ENCODE results near the gene AGAP3.

Gene AGAP3

DNA sequence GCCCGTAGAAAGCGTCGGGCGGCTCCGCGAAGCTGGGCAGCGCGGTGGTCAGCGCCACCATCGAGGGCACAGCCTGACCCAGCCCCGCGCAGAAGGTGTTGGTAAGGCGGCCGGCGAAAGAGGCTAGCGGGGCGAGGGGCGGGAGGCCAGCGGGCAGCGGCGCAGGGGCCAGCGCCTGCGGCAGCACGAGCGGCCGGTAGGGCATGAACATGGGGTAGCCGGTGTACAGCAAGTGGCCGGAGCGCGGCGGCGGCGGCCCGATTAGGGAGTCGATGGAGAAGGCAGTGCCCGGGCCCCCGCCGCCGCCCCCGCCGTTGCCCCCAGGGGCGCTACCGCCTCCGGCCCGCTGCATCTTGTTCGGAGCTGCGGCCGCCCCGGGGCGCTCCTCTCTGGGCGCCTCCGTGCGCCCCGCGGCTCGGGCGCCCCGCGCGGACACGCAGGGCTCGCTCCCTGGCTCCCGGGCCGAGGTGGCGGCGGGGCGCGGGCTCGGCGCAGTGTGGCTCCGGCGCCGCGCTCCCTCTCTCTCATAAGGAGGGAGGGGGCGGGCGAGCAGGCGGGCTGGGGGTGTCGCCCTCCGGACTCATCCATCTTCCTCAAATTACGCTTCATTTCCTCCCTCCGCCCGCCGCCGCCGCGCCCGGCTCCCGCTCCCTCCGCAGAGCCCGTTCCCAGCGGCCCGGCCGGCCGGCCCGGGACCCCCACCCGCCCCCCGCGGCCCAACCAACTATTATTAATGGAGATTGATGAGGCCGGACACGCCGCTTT is 81.1 kb downstream of the AGAP3 start, which contains the start of gene GBX1:
Gene GBX1, minus strand, starts transcription at position 498 of the 765 bp plus-strand sequence. Its CDS starts 146 bp downstream, at position 352.
- Histone ChIP-seq H4K20me1 (peaks cover 0 to 29% (median 18%) of the 10 kb centered on the region in 11 experiments; a peak in 11 of 22 replicates), H3K9ac (no peak within 1 kb of the TSS), H3K27ac (no peak within 1 kb of the TSS), H3K4me3 (peak within 1 kb of the TSS; percentile 38 to 61 (median 46); a peak in 19 of 20 replicates), H3K9me3 (replicated peaks in 1 of 11) (peaks cover 0 to 4% (median 0%) of the 10 kb centered on the region in 11 experiments; a peak in 2 of 22 replicates), H3K4me1 (peaks cover 5 to 17% (median 12%) of the 10 kb centered on the region in 10 experiments; a peak in 15 of 20 replicates), H3K36me3 (no peaks in the 10 kb centered on the region), H3K27me3 (peaks cover 79 to 98% (median 95%) of the 10 kb centered on the region in 11 experiments), H3K4me2 (peak within 1 kb of the TSS; percentile 52 to 83 (median 65))
- no peak for TF ChIP-seq Cebpa-rat (IDR thresholded peaks at IDR 0.05)

GRCh38 chr7:151168003-151168786 is 81.9 kb downstream of the AGAP3 start:
- H3K4me1 ChIP-seq, result peaks cover 5 to 17% (median 12%) of the 10 kb centered on the region in 10 experiments; a peak in 15 of 20 replicates
- peak overlapping the region; percentile 52 to 83 (median 65) for H3K4me2 ChIP-seq
- no peak overlapping the region for H3K27ac ChIP-seq
- H3K36me3 ChIP-seq, result no peaks in the 10 kb centered on the region
- H3K4me3 ChIP-seq, result peak overlapping the region; percentile 38 to 61 (median 46); a peak in 18 of 20 replicates
- peaks cover 0 to 8% (median 4%) of the 10 kb centered on the region in 11 experiments; a peak in 13 of 22 replicates for H3K9me3 ChIP-seq (replicated peaks in 1 of 11)
- peaks cover 79 to 93% (median 92%) of the 10 kb centered on the region in 11 experiments for H3K27me3 ChIP-seq
- peaks cover 0 to 29% (median 18%) of the 10 kb centered on the region in 11 experiments; a peak in 11 of 22 replicates for H4K20me1 ChIP-seq
- no peak for TF ChIP-seq Cebpa-rat (IDR thresholded peaks at IDR 0.05)
- H3K9ac ChIP-seq, result no peak overlapping the region

DNA sequence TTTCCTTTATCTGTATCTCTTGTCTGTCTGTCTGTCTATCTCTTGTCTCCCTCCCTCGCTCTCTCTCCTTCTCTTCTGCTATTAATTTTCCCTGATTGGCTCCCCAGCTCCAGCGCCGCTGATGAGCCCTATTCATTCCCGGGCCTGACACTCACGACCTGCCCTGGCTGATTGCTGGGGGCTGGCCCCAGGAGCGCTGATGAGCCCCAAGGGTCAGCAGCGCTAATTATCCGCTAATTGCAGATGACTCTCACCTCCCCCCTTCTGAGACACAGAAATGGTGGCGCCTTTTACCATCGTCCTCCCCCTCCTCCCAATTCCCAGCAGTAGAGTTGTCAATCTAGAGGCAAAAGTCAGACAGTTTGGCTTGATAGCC is 82.5 kb downstream of the AGAP3 start:
- no peak overlapping the region for H3K4me3 ChIP-seq
- peaks cover 0 to 29% (median 18%) of the 10 kb centered on the region in 11 experiments; a peak in 11 of 22 replicates for H4K20me1 ChIP-seq
- no peak overlapping the region for H3K27ac ChIP-seq
- H3K4me1 ChIP-seq, result peaks cover 5 to 17% (median 12%) of the 10 kb centered on the region in 10 experiments; a peak in 15 of 20 replicates
- no peak for TF ChIP-seq Cebpa-rat (IDR thresholded peaks at IDR 0.05)
- peaks cover 76 to 90% (median 87%) of the 10 kb centered on the region in 11 experiments for H3K27me3 ChIP-seq
- H3K9ac ChIP-seq, result no peak overlapping the region
- H3K9me3 ChIP-seq (replicated peaks in 1 of 11), result peaks cover 0 to 14% (median 10%) of the 10 kb centered on the region in 11 experiments; a peak in 18 of 22 replicates
- no peak overlapping the region for H3K4me2 ChIP-seq
- H3K36me3 ChIP-seq, result no peaks in the 10 kb centered on the region

DNA sequence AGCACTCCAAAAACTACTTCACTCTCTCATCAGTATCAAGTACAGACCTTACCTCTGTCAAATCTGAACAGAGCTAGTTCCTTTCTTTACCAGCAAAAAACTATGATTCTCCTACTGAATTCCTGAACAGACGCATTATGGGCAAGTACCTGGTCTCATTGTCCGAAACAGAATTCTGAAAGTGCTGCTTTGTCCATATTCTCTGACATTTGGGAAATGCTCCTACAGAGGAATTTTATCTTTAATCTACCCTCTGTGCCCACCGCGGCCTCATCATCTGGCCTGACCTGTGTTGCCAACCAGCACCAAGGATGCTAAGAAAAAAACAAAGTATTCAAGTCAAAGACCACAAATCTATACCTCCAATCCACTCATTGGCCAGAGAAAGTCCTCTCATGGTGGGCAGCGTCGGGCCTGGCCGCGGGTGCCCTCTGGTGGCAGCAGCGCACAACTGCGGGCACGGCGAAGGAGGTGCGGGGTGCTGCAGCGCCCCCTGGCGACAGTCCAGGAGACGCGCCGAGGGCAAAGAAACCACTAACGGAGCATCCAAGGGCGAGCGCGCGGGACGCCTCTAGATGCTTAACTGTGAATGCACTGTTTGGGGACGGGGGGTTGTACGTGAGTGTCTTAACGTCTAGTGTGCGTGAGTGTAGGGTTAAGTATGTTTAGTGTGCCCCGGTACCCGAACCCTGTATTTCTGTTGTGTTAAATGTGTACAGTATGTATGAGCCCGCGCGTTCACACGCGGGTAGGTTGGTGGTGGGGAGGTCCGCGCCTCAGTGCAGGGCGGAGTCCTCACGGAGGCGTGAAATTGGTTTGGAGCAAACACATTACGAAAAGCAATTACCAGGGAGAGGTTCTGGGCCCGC is 86.2 kb downstream of the AGAP3 start:
- Histone ChIP-seq H3K4me2 (no peak overlapping the region), H3K36me3 (no peaks in the 10 kb centered on the region), H3K9me3 (replicated peaks in 1 of 11) (peaks cover 0 to 24% (median 21%) of the 10 kb centered on the region in 11 experiments; a peak in 20 of 22 replicates), H3K9ac (no peak overlapping the region), H3K27me3 (peaks cover 39 to 52% (median 49%) of the 10 kb centered on the region in 11 experiments), H3K4me1 (peaks cover 0 to 8% (median 4%) of the 10 kb centered on the region in 10 experiments; a peak in 9 of 20 replicates), H3K27ac (no peak overlapping the region), H4K20me1 (peaks cover 0 to 9% (median 5%) of the 10 kb centered on the region in 11 experiments; a peak in 7 of 22 replicates), H3K4me3 (no peak overlapping the region)
- TF ChIP-seq Cebpa-rat (IDR thresholded peaks at IDR 0.05), result no peak

- peaks cover 0 to 5% (median 0%) of the 10 kb centered on the region in 11 experiments; a peak in 4 of 22 replicates for H4K20me1 ChIP-seq
- H3K4me2 ChIP-seq, result no peak overlapping the region
- no peak overlapping the region for H3K27ac ChIP-seq
- no peak for TF ChIP-seq Cebpa-rat (IDR thresholded peaks at IDR 0.05)
- no peak overlapping the region for H3K9ac ChIP-seq
- H3K9me3 ChIP-seq (replicated peaks in 1 of 11), result peaks cover 0 to 24% (median 21%) of the 10 kb centered on the region in 11 experiments; a peak in 20 of 22 replicates
- no peaks in the 10 kb centered on the region for H3K4me1 ChIP-seq
- H3K4me3 ChIP-seq, result no peak overlapping the region
- peaks cover 27 to 41% (median 38%) of the 10 kb centered on the region in 11 experiments for H3K27me3 ChIP-seq
- no peaks in the 10 kb centered on the region for H3K36me3 ChIP-seq
Observed at GRCh38 chr7:151173386-151174245, 87.3 kb downstream of the AGAP3 start.

GRCh38 chr7:151174246-151175046 is 88.2 kb downstream of the AGAP3 start:
- Histone ChIP-seq H3K4me2 (no peak overlapping the region), H3K4me3 (no peak overlapping the region), H3K9ac (no peak overlapping the region), H4K20me1 (peaks cover 0 to 5% (median 0%) of the 10 kb centered on the region in 11 experiments; a peak in 4 of 22 replicates), H3K27me3 (peaks cover 19 to 33% (median 30%) of the 10 kb centered on the region in 11 experiments), H3K27ac (no peak overlapping the region), H3K4me1 (no peaks in the 10 kb centered on the region), H3K36me3 (no peaks in the 10 kb centered on the region), H3K9me3 (replicated peaks in 1 of 11) (peaks cover 0 to 24% (median 21%) of the 10 kb centered on the region in 11 experiments; a peak in 20 of 22 replicates)
- TF ChIP-seq Cebpa-rat (IDR thresholded peaks at IDR 0.05), result no peak

All from BLaER1 treated with 17β-estradiol and CSF1 and Interleukin-3, amounts not matched to agents 10 nM and 100 nM (cell line).